ENCODE results near the gene COX7B2. TPM values are rescaled to one million over a fixed set of nuclear protein-coding genes. Genes with fewer than 3 reads are reported as not detected.

COX7B2 gene
- total and polyA plus RNA-seq, 9 of the 15 experiments (the other 6 are each of a cell fraction or from before 2014, with no cell fraction given), result 0.33 to 3.5 (median 0.67) TPM; not detected in 3

- H3K36me3 ChIP-seq (ENCODE audit: control insufficient read depth, insufficient read depth, low read length), result no peaks in the 10 kb centered on the region
- no peaks in the 10 kb centered on the region for H3K79me2 ChIP-seq (ENCODE audit: control insufficient read depth, insufficient read depth, low read length)
- H3K27ac ChIP-seq (ENCODE audit: extremely low read depth, low read depth, low read length), result no peak overlapping the region
- ATAC-seq (no peak), FAIRE-seq (no peak), DNase-seq (ENCODE audit: extremely low read depth in 1 of 4, low spot score in 3 of 4) (no peak)
- H3K27me3 ChIP-seq (ENCODE audit: control insufficient read depth in 2 of 2, insufficient read depth in 2 of 2, low read length in 2 of 2), result no peaks in the 10 kb centered on the region
- no peak overlapping the region for H3K9ac ChIP-seq (ENCODE audit: insufficient read depth in 1 of 2, low read depth in 2 of 2, low read length in 2 of 2)
- no peak overlapping the region for H2AFZ ChIP-seq (ENCODE audit: low read depth, low read length)
- 2% methylated on average over 16 of the region's 24 CpGs for WGBS (ENCODE audit: insufficient coverage, low coverage, missing lambda C conversion rate)
- no peak overlapping the region for H3K4me3 ChIP-seq
- no peaks in the 10 kb centered on the region for H3K9me1 ChIP-seq (ENCODE audit: control insufficient read depth, insufficient read depth, low read length)
- H4K20me1 ChIP-seq (replicated peaks; ENCODE audit: control insufficient read depth, insufficient read depth, low read length), result no peaks in the 10 kb centered on the region
- ChIA-PET CTCF (ENCODE audit: low intra/inter-chr PET ratio) (no interaction called here), POLR2A (no interaction called here)
- H3K4me1 ChIP-seq (replicated peaks in 1 of 2; ENCODE audit: control insufficient read depth in 2 of 2, insufficient read depth in 2 of 2, low read length in 2 of 2), result no peaks in the 10 kb centered on the region
- no peaks in the 10 kb centered on the region for H3K9me3 ChIP-seq (replicated peaks; ENCODE audit: control insufficient read depth, insufficient read depth, low read depth, low read length)
- no TSS peak for BruUV-seq (replicated peaks)
- intact Hi-C loops (cut with micrococcal nuclease) (no loop called here), in situ Hi-C loops (cut with MboI) (no loop called here)
- H3K4me2 ChIP-seq (ENCODE audit: insufficient read depth, low read length), result no peak overlapping the region
- TF ChIP-seq PHTF2 (CRISPR knock-in tag; IDR thresholded peaks at IDR 0.05) (no peak), HNRNPH1 (optimal IDR thresholded peaks at IDR 0.05; ENCODE audit: low read depth, low read length) (no peak), ETV1 (tag; conservative IDR thresholded peaks at IDR 0.05; ENCODE audit: low read depth) (no peak), TARDBP (IDR thresholded peaks at IDR 0.05) (no peak), FOXP4 (CRISPR knock-in tag; IDR thresholded peaks at IDR 0.05; ENCODE audit: borderline replicate concordance) (no peak), SREBF2 (CRISPR knock-in tag; IDR thresholded peaks at IDR 0.05) (no peak), ZNF668 (CRISPR knock-in tag; IDR thresholded peaks at IDR 0.05) (no peak), CBX1 (IDR thresholded peaks at IDR 0.05; ENCODE audit: low read depth) (no peak), MBD2 (IDR thresholded peaks at IDR 0.05; ENCODE audit: borderline replicate concordance, low read depth) (no peak), MYBL2 (IDR thresholded peaks at IDR 0.05; ENCODE audit: low read depth) (no peak), MYBL2 (CRISPR knock-in tag; IDR thresholded peaks at IDR 0.05; ENCODE audit: borderline replicate concordance) (no peak)
- TF ChIP-seq, protein P1, sequence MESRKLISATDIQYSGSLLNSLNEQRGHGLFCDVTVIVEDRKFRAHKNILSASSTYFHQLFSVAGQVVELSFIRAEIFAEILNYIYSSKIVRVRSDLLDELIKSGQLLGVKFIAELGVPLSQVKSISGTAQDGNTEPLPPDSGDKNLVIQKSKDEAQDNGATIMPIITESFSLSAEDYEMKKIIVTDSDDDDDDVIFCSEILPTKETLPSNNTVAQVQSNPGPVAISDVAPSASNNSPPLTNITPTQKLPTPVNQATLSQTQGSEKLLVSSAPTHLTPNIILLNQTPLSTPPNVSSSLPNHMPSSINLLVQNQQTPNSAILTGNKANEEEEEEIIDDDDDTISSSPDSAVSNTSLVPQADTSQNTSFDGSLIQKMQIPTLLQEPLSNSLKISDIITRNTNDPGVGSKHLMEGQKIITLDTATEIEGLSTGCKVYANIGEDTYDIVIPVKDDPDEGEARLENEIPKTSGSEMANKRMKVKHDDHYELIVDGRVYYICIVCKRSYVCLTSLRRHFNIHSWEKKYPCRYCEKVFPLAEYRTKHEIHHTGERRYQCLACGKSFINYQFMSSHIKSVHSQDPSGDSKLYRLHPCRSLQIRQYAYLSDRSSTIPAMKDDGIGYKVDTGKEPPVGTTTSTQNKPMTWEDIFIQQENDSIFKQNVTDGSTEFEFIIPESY (CRISPR knock-in tag; IDR thresholded peaks at IDR 0.05), result no peak
- TF ChIP-seq, protein P2, sequence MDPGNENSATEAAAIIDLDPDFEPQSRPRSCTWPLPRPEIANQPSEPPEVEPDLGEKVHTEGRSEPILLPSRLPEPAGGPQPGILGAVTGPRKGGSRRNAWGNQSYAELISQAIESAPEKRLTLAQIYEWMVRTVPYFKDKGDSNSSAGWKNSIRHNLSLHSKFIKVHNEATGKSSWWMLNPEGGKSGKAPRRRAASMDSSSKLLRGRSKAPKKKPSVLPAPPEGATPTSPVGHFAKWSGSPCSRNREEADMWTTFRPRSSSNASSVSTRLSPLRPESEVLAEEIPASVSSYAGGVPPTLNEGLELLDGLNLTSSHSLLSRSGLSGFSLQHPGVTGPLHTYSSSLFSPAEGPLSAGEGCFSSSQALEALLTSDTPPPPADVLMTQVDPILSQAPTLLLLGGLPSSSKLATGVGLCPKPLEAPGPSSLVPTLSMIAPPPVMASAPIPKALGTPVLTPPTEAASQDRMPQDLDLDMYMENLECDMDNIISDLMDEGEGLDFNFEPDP (CRISPR knock-in tag; IDR thresholded peaks at IDR 0.05), result no peak
- TF ChIP-seq, protein P3, sequence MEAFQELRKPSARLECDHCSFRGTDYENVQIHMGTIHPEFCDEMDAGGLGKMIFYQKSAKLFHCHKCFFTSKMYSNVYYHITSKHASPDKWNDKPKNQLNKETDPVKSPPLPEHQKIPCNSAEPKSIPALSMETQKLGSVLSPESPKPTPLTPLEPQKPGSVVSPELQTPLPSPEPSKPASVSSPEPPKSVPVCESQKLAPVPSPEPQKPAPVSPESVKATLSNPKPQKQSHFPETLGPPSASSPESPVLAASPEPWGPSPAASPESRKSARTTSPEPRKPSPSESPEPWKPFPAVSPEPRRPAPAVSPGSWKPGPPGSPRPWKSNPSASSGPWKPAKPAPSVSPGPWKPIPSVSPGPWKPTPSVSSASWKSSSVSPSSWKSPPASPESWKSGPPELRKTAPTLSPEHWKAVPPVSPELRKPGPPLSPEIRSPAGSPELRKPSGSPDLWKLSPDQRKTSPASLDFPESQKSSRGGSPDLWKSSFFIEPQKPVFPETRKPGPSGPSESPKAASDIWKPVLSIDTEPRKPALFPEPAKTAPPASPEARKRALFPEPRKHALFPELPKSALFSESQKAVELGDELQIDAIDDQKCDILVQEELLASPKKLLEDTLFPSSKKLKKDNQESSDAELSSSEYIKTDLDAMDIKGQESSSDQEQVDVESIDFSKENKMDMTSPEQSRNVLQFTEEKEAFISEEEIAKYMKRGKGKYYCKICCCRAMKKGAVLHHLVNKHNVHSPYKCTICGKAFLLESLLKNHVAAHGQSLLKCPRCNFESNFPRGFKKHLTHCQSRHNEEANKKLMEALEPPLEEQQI (IDR thresholded peaks at IDR 0.05), result no peak
- TF ChIP-seq, protein P4, sequence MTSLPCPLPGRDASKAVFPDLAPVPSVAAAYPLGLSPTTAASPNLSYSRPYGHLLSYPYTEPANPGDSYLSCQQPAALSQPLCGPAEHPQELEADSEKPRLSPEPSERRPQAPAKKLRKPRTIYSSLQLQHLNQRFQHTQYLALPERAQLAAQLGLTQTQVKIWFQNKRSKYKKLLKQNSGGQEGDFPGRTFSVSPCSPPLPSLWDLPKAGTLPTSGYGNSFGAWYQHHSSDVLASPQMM (CRISPR knock-in tag; IDR thresholded peaks at IDR 0.05), result no peak
Measured at GRCh38 chr4:46804781-46805413, 104.1 kb downstream of the COX7B2 start.
